NB4 (cell line): ENCODE data around the gene SCAP.
"Not testable (repeated sequence)": the region's sequence is repeated elsewhere in the genome, so short reads cannot be mapped to it uniquely, and the experiment has no call there.

Experiments used
- DNase-seq: peaks from one replicate; pipeline ENCODE4 v3.0.0; 2010; ENCODE audit warnings: low read depth
- H3K4me3 ChIP-seq: one replicate; pipeline ENCODE4 v1.5.1; 2011; ENCODE audit warnings: mild to moderate bottlenecking, low read depth, low read length, moderate library complexity
- MYC ChIP-seq: IDR thresholded peaks from 2 replicates; pipeline ENCODE4 v1.6.1; 2011; ENCODE audit warnings: low read depth, low read length
- POLR2A ChIP-seq: IDR thresholded peaks from 2 replicates; pipeline ENCODE4 v1.6.1; 2011; ENCODE audit warnings: mild to moderate bottlenecking; ENCODE audit not compliant: insufficient read length; ENCODE audit errors: extremely low read depth
- TF ChIP-seq, protein P1 (sequence below): IDR thresholded peaks from one replicate; pipeline ENCODE4 v1.5.1; 2012; ENCODE audit warnings: low read depth, low read length
- TF ChIP-seq, protein P2 (sequence below): IDR thresholded peaks from 2 replicates; pipeline ENCODE4 v1.6.1; 2011; ENCODE audit warnings: low read depth, low read length

SCAP gene

DNA sequence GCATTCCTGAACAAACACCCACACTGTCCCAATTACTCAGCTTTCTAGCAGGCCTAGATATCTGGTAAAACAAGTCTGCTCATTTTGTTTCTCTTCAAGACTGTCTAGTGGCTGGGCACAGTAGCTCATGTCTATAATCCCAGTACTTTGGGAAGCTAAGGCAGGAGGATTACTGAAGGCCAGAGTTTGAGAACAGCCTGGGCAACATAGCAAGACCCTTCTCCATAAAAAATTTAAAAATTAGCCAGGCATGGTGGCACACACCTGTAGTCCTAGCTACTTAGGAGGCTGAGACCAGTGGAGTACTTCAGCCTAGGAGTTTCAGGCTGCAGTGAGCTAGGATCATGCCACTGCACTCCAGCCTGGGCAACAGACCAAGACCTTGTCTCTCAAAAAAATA is 101.2 kb downstream of the SCAP start:
- H3K4me3 ChIP-seq: no peak overlapping the region
- TF ChIP-seq, protein P1, sequence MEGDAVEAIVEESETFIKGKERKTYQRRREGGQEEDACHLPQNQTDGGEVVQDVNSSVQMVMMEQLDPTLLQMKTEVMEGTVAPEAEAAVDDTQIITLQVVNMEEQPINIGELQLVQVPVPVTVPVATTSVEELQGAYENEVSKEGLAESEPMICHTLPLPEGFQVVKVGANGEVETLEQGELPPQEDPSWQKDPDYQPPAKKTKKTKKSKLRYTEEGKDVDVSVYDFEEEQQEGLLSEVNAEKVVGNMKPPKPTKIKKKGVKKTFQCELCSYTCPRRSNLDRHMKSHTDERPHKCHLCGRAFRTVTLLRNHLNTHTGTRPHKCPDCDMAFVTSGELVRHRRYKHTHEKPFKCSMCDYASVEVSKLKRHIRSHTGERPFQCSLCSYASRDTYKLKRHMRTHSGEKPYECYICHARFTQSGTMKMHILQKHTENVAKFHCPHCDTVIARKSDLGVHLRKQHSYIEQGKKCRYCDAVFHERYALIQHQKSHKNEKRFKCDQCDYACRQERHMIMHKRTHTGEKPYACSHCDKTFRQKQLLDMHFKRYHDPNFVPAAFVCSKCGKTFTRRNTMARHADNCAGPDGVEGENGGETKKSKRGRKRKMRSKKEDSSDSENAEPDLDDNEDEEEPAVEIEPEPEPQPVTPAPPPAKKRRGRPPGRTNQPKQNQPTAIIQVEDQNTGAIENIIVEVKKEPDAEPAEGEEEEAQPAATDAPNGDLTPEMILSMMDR: no peak
- TF ChIP-seq MYC (no peak), POLR2A (no peak)
- TF ChIP-seq, protein P2, sequence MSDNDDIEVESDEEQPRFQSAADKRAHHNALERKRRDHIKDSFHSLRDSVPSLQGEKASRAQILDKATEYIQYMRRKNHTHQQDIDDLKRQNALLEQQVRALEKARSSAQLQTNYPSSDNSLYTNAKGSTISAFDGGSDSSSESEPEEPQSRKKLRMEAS: no peak
- DNase-seq: no peak

DNA sequence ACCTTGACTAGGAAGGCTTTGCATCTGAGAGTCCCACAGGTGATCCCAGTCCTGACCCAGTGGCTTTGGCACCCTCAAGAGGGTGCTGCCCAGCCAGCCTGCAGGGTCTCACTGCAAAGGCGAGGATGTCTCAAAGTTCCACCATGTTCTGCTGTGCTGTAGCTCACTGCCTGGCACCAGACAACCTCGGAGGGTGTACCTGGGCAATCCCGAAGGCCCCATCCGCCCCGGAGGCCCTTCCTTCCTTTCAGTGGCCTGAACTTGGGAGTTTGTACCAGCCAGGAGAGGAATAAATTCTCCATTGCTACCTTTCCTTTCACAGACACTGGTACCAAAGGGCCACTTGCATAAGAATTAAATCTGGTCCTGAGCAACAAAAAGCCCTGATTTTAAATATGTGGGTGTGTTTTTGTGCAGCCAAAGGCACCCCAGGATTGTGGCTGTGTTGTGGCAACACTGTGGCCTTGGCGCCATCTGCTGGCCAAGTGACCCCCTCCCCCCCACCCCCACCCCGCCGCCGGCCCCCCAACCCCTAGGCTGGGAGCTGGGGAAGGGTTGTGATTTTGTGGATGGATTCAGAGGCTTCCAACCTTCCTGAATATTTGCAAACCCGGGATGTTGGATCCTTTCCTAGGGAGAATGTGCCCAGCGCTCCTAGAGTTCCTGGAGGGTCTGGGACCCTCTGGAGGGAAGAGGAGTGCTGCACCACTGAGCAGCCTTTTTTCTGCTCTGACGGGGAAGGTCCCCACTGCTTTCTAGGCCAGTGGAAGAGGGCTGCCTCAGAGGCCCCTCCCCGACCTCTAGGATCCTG is 104.6 kb downstream of the SCAP start:
- H3K4me3 ChIP-seq: no peak overlapping the region
- peak; percentile 54 for DNase-seq
- TF ChIP-seq MYC (no peak), POLR2A (no peak)
- TF ChIP-seq, protein P2: no peak
- TF ChIP-seq, protein P1: peak; percentile 18

DNA sequence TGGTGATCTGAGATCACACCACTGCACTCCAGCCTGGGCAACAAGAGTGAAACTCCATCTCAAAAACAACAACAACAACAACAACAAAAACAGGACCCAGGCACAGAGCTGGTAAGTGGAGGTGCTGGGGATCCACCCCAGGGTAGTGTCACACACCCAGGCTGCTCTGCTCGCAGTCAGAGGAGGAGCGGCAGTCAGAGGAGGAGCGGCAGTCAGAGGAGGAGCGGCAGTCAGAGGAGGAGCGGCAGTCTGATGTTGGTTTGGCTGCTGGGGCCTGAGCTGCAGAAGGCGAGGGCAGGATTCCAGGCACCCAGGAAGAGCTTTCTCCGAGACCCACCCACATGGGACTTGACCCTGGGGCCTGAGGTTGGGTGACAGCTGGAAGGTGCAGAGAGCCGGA is 105.7 kb downstream of the SCAP start:
- not testable (repeated sequence) for DNase-seq, H3K4me3 ChIP-seq

DNA sequence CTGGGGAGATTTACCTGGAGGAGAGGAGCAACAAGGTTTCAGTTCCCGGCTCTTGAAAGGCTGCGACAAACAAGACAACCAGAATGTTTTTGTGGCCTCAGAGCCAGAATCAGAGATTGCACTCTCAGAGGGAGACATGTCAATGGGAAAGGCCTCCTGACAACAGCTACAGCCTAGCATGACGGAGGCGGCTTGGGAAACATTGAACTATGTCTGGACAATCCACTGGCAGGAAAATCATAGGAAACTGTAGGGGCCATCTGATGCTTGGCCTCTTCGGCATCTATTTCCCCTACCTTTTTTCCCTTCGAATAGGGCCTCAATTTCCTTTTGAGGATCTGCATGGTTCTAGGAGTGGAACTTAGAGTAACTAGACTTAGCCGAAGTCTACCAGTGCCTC is 108.1 kb downstream of the SCAP start:
- TF ChIP-seq POLR2A (no peak), MYC (no peak)
- TF ChIP-seq, protein P2: no peak
- TF ChIP-seq, protein P1: no peak
- no peak for DNase-seq

DNA sequence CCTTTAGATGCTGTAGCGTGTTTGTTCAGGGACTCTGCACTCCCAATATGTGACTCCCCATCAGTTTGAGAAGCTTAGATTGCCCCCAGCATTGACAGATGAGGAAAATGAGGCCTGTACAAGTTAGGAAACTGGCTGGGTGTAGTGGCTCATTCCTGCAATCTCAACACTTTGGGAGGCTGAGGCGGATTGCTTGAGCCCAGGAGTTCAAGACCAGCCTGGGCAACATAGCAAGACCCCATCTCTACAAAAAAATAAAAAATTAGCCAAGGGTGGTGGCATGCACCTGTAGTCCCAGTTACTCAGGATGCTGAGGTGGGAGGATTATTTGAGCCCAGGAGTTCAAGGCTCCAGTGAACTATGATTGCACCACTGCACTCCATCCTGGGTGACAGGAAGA is 108.9 kb downstream of the SCAP start:
- no peak for TF ChIP-seq POLR2A
- no peak for TF ChIP-seq MYC
- TF ChIP-seq, protein P2: no peak
- TF ChIP-seq, protein P1: no peak
- DNase-seq: no peak
- H3K4me3 ChIP-seq: no peak overlapping the region

More for the DNA sequence above, 108.1 kb downstream of the SCAP start:
- H3K4me3 ChIP-seq: no peak overlapping the region

DNA sequence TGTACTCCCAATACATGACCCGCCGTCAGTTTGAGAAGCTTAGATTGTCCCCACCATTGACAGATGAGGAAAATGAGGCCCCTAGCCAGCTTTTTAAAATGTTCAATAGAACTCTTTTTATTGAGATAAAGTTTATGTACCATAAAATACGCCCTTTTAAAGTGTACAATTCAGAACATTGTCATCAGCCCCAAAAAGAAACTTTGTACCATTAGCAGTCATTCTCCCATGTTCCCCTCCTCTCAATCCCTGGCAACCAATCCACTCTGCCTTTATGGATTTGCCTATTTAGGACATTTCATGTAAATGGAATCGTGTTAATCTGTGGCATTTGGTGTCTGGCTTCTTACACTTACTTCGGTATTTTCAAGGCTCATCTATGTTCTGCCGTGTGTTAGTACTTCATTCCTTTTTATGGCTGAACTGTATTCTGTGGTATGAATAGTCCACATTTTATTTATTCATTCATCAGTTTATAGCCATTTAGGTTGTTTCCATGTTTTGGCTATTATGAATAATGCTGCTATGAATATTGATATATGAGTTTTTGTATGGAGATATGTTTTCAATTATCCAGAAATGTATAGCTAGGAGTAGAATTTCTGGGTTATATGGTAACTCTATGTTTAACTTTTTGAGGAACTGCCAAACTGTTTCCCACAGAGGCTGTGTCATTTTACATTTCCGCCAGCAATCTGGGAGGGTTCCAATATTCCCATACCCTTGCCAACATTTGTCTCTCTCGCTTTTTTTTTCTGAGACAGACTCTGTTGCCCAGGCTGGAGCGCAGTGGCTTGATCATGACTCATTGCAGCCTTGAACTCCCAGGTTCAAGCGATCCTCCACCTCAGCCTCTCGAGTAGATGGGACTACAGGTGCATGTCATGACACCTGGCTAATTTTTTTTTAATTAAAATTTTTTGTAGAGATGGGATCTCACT is 110.3 kb downstream of the SCAP start:
- no peak for TF ChIP-seq MYC
- no peak for TF ChIP-seq POLR2A
- TF ChIP-seq, protein P2: no peak
- TF ChIP-seq, protein P1: no peak
- DNase-seq: no peak
- no peak overlapping the region for H3K4me3 ChIP-seq
